HCT116 (cell line): ENCODE measurements around the gene GATM. TPM values are rescaled to one million over a fixed set of nuclear protein-coding genes. Genes with fewer than 3 reads are reported as not detected.

Experiments used
- ATAC-seq: fragments of 200-7000 bp; cut with Tn5 transposase; 2 replicates; pipeline ENCODE4 v1.9.1; 2020; ENCODE audit warnings: mild to moderate bottlenecking, moderate library complexity
- BruUV-seq: library from RNA; stranded (reverse); fragments of 400-500 nt; replicated peaks from 2 replicates; lab custom pipeline; 2021; lab: Mats Ljungman, UMichigan
- CTCF ChIA-PET: fragments of 300-600 bp; sonication (Branson Sonifier 250); formaldehyde crosslinking; loops from one replicate; lab custom pipeline; 2021; ENCODE audit warnings: antibody characterized with exemption; lab: Charles Lee
- POLR2A ChIA-PET: fragments of 300-600, 350-600 bp; sonication (Branson Sonifier 250); formaldehyde crosslinking; loops from one replicate; lab custom pipeline; 2021; ENCODE audit warnings: antibody characterized with exemption; lab: Charles Lee
- RAD21 ChIA-PET, 2 experiments: fragments of 300-600 bp; sonication (Branson Sonifier 250); formaldehyde crosslinking; loops; one replicate each; lab custom pipeline; 2023; ENCODE audit warnings: low total read pairs in 2 of 2; ENCODE audit not compliant: uncharacterized antibody in 2 of 2, unreplicated experiment in 2 of 2, low non-redundant PET in 1 of 2; lab: Charles Lee
- DNase-seq: peaks from one replicate; pipeline ENCODE4 v3.0.0-alpha.2; 2010; ENCODE audit warnings: low read depth, low spot score
- H2AFZ ChIP-seq: fragments of 200-600 bp; shearing (Covaris generic), sonication (generic); 2 replicates; pipeline ENCODE4 v1.6.1; 2017; ENCODE audit warnings: low read depth, mixed run types, mixed read lengths, antibody characterized with exemption, low read length; ENCODE audit not compliant: poor library complexity, severe bottlenecking
- H3K27ac ChIP-seq: 2 replicates; pipeline ENCODE4 v1.5.1; 2012; ENCODE audit warnings: low read depth, low read length
- H3K27me3 ChIP-seq: fragments of 200-600 bp; sonication (generic); 2 replicates; pipeline ENCODE4 v1.6.1; 2016; ENCODE audit warnings: mixed run types, low read length, mixed read lengths; ENCODE audit not compliant: insufficient read depth
- H3K36me3 ChIP-seq, 2 experiments: fragments of 200-500 bp in 1 of 2; fragments of 200-600 bp in 1 of 2; sonication (Bioruptor generic) in 1 of 2; sonication (generic) in 1 of 2; 2 replicates each; pipeline versions ENCODE4 v1.5.1 to v1.6.1; 2014 to 2016; ENCODE audit warnings: low read length in 2 of 2, inconsistent platforms in 1 of 2, mixed read lengths in 1 of 2, mixed run types in 1 of 2; ENCODE audit not compliant: insufficient read depth in 2 of 2, control insufficient read depth in 1 of 2
- H3K4me1 ChIP-seq, 2 experiments: fragments of 200-600 bp in 1 of 2; sonication (generic) in 1 of 2; 2 replicates each; pipeline versions ENCODE4 v1.5.1 to v1.6.1; 2012 to 2017; ENCODE audit warnings: low read length in 2 of 2, inconsistent platforms in 1 of 2, mild to moderate bottlenecking in 1 of 2, mixed read lengths in 1 of 2, mixed run types in 1 of 2, moderate library complexity in 1 of 2; ENCODE audit not compliant: insufficient read depth in 2 of 2, control insufficient read depth in 1 of 2
- H3K4me2 ChIP-seq: fragments of 200-600 bp; sonication (generic); 2 replicates; pipeline ENCODE4 v1.6.1; 2017; ENCODE audit warnings: mixed run types, low read length, mixed read lengths
- H3K4me3 ChIP-seq, 2 experiments: fragments of 200-600 bp in 1 of 2; sonication (generic) in 1 of 2; replicated peaks in 1 of 2; 2 replicates each; pipeline ENCODE4 v1.5.1; 2011 to 2016; ENCODE audit warnings: low read length in 2 of 2, control low read depth in 1 of 2, low read depth in 1 of 2, mild to moderate bottlenecking in 1 of 2, mixed read lengths in 1 of 2, mixed run types in 1 of 2
- H3K79me2 ChIP-seq: fragments of 200-600 bp; sonication (generic); 2 replicates; pipeline ENCODE4 v1.6.1; 2017; ENCODE audit warnings: mild to moderate bottlenecking, mixed run types, low read length, moderate library complexity, mixed read lengths; ENCODE audit not compliant: insufficient read depth
- H3K9ac ChIP-seq: fragments of 200-600 bp; sonication (generic); 2 replicates; pipeline ENCODE4 v1.6.1; 2016; ENCODE audit warnings: low read length, mixed read lengths
- H3K9me2 ChIP-seq: fragments of 200-600 bp; sonication (generic), shearing (Covaris generic); 2 replicates; pipeline ENCODE4 v1.6.1; 2017; ENCODE audit warnings: mixed run types, mild to moderate bottlenecking, moderate library complexity; ENCODE audit not compliant: insufficient read depth
- H3K9me3 ChIP-seq, 2 experiments: fragments of 200-500 bp in 1 of 2; fragments of 200-600 bp in 1 of 2; sonication (Bioruptor generic) in 1 of 2; sonication (generic) in 1 of 2; 2 replicates each; pipeline ENCODE4 v1.6.1; 2014 to 2017; ENCODE audit warnings: low read length in 2 of 2, mixed read lengths in 2 of 2, inconsistent platforms in 1 of 2, low read depth in 1 of 2, mild to moderate bottlenecking in 1 of 2, mixed run types in 1 of 2, moderate library complexity in 1 of 2; ENCODE audit not compliant: control insufficient read depth in 1 of 2, insufficient read depth in 1 of 2
- H4K20me1 ChIP-seq: fragments of 200-600 bp; sonication (generic), shearing (Covaris generic); 2 replicates; pipeline ENCODE4 v1.6.1; 2017; ENCODE audit warnings: mixed run types, mild to moderate bottlenecking, moderate library complexity; ENCODE audit not compliant: insufficient read depth
- EGR1 ChIP-seq: IDR thresholded peaks from 2 replicates; pipeline ENCODE4 v1.6.1; 2012; ENCODE audit warnings: low read depth
- ELF1 ChIP-seq: IDR thresholded peaks from 2 replicates; pipeline ENCODE4 v1.6.1; 2012; ENCODE audit warnings: low read depth, borderline replicate concordance
- EZH2 ChIP-seq: fragments of 200-600 bp; sonication (generic); IDR thresholded peaks from 2 replicates; pipeline ENCODE4 v1.6.1; 2017; ENCODE audit warnings: antibody characterized with exemption, mixed run types
- EZH2phosphoT487 ChIP-seq: fragments of 200-600 bp; IDR thresholded peaks from 2 replicates; pipeline ENCODE4 v1.6.1; 2018; ENCODE audit warnings: antibody characterized with exemption, borderline replicate concordance
- FOSL1 ChIP-seq: IDR thresholded peaks from 2 replicates; pipeline ENCODE4 v1.6.1; 2012; ENCODE audit warnings: low read depth
- MAX ChIP-seq: IDR thresholded peaks from 2 replicates; pipeline ENCODE4 v1.6.1; 2012
- POLR2A ChIP-seq: IDR thresholded peaks from 2 replicates; pipeline ENCODE4 v1.7.0; 2011; ENCODE audit warnings: borderline replicate concordance; ENCODE audit not compliant: insufficient read depth, insufficient read length; ENCODE audit errors: extremely low read depth
- POLR2AphosphoS5 ChIP-seq: IDR thresholded peaks from 2 replicates; pipeline ENCODE4 v1.6.1; 2011; ENCODE audit warnings: mild to moderate bottlenecking, low read depth, low read length, moderate library complexity
- REST ChIP-seq: IDR thresholded peaks from 2 replicates; pipeline ENCODE4 v1.6.1; 2012; ENCODE audit warnings: low read depth
- SIN3A ChIP-seq: IDR thresholded peaks from 2 replicates; pipeline ENCODE4 v1.6.1; 2012; ENCODE audit warnings: low read depth
- SP1 ChIP-seq: IDR thresholded peaks from 2 replicates; pipeline ENCODE4 v1.6.1; 2012; ENCODE audit warnings: low read depth
- SRF ChIP-seq: IDR thresholded peaks from 2 replicates; pipeline ENCODE4 v1.6.1; 2012; ENCODE audit warnings: low read depth
- ZFX ChIP-seq: fragments of 450-650 bp; IDR thresholded peaks from 2 replicates; pipeline ENCODE4 v1.6.1; 2017
- intact Hi-C: fragments of 100-400 bp; cut with micrococcal nuclease; formaldehyde crosslinking; loops from 2 replicates; pipeline ENCODE4 v1.10.0; 2022
- total RNA-seq: library from RNA; stranded (reverse); gene quantifications from one replicate; pipeline ENCODE4 v1.2.1, GENCODE V29; 2021; ENCODE audit not compliant: unreplicated experiment

The GATM gene
- total RNA-seq, 1 experiment from 2014 or later, result 3.1 TPM

GRCh38 chr15:45338417-45338816 lies 39.9 kb downstream of the GATM start:
- no peak overlapping the region for H3K4me3 ChIP-seq
- TF ChIP-seq SIN3A, result no peak
- TF ChIP-seq REST, result no peak
- TF ChIP-seq FOSL1, result no peak
- no peak for TF ChIP-seq SRF
- TF ChIP-seq EGR1, result no peak
- TF ChIP-seq EZH2phosphoT487, result no peak
- no peak for TF ChIP-seq ZFX
- no peak for TF ChIP-seq ELF1
- TF ChIP-seq POLR2AphosphoS5, result no peak
- TF ChIP-seq POLR2A, result no peak
- TF ChIP-seq MAX, result no peak
- TF ChIP-seq SP1, result no peak
- TF ChIP-seq EZH2, result no peak
- TF ChIP-seq, all 23 proteins: peak for 0
- CTCF ChIA-PET, result no interaction called here
- Histone ChIP-seq H3K9ac (no peak overlapping the region), H3K4me2 (no peak overlapping the region), H3K27ac (no peak overlapping the region), H4K20me1 (no peaks in the 10 kb centered on the region), H3K27me3 (no peaks in the 10 kb centered on the region), H3K4me1 (no peaks in the 10 kb centered on the region), H3K36me3 (no peaks in the 10 kb centered on the region), H3K79me2 (no peaks in the 10 kb centered on the region), H3K9me2 (no peaks in the 10 kb centered on the region), H2AFZ (no peak overlapping the region), H3K9me3 (no peaks in the 10 kb centered on the region)
- RAD21 ChIA-PET, result no interaction called here
- BruUV-seq, result no TSS peak
- intact Hi-C loops, result no loop called here
- ATAC-seq (no peak), DNase-seq (no peak)
- POLR2A ChIA-PET, result no interaction called here
